ENCODE results near the gene CISD1. TPM values are rescaled to one million over a fixed set of nuclear protein-coding genes. Genes with fewer than 3 reads are reported as not detected.

Gene CISD1
- total and polyA plus RNA-seq, 8 donors = 1.2 to 93.6 (median 14.7) TPM

DNA sequence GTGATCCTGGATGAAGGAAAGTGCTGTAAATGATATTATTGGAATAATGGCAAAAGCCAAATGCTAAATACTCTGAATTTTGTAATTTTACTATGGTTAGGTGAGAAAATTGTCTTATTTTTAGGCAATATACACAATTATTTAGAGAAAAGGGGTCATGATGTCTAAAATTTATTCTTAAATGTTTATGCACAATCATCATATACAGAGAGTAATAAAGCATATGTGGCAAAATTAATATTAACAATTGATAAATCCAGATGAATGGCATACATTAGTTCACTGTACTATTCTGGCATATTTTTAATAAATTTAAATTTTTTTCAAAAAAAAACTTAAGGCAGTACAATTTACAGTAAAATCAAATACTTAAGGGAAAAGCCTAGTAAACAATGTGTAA, 8.6 kb upstream of the CISD1 start:
- H3K27me3 ChIP-seq = no peaks in the 10 kb centered on the region
- intact Hi-C loops (cut with DNase I; ENCODE audit: low total_unique reads) = no loop called here
- no peaks in the 10 kb centered on the region for H3K9me3 ChIP-seq
- H3K4me1 ChIP-seq = peaks cover 0 to 24% (median 7%) of the 10 kb centered on the region in 4 donors
- H3K4me3 ChIP-seq = no peak overlapping the region
- H3K36me3 ChIP-seq = no peaks in the 10 kb centered on the region
- TF ChIP-seq, protein P1, sequence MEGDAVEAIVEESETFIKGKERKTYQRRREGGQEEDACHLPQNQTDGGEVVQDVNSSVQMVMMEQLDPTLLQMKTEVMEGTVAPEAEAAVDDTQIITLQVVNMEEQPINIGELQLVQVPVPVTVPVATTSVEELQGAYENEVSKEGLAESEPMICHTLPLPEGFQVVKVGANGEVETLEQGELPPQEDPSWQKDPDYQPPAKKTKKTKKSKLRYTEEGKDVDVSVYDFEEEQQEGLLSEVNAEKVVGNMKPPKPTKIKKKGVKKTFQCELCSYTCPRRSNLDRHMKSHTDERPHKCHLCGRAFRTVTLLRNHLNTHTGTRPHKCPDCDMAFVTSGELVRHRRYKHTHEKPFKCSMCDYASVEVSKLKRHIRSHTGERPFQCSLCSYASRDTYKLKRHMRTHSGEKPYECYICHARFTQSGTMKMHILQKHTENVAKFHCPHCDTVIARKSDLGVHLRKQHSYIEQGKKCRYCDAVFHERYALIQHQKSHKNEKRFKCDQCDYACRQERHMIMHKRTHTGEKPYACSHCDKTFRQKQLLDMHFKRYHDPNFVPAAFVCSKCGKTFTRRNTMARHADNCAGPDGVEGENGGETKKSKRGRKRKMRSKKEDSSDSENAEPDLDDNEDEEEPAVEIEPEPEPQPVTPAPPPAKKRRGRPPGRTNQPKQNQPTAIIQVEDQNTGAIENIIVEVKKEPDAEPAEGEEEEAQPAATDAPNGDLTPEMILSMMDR (IDR thresholded peaks at IDR 0.05) = no peak
- TF ChIP-seq POLR2A (IDR thresholded peaks at IDR 0.05) (no peak), EP300 (IDR thresholded peaks at IDR 0.05) (no peak), POLR2AphosphoS5 (IDR thresholded peaks at IDR 0.05) (no peak)
- H3K27ac ChIP-seq = no peak overlapping the region
- no peak for DNase-seq

GRCh38 chr10:58262766-58263165, 6.2 kb upstream of the CISD1 start:
- Histone ChIP-seq H3K9me3 (no peaks in the 10 kb centered on the region), H3K4me1 (peaks cover 6 to 28% (median 17%) of the 10 kb centered on the region in 4 donors), H3K27ac (no peak overlapping the region), H3K4me3 (no peak overlapping the region), H3K36me3 (no peaks in the 10 kb centered on the region), H3K27me3 (no peaks in the 10 kb centered on the region)
- TF ChIP-seq POLR2AphosphoS5 (IDR thresholded peaks at IDR 0.05) (no peak), POLR2A (IDR thresholded peaks at IDR 0.05) (no peak), EP300 (IDR thresholded peaks at IDR 0.05) (no peak)
- TF ChIP-seq, protein P1 (IDR thresholded peaks at IDR 0.05) = no peak
- intact Hi-C loops (cut with DNase I; ENCODE audit: low total_unique reads) = no loop called here
- no peak for DNase-seq

DNA sequence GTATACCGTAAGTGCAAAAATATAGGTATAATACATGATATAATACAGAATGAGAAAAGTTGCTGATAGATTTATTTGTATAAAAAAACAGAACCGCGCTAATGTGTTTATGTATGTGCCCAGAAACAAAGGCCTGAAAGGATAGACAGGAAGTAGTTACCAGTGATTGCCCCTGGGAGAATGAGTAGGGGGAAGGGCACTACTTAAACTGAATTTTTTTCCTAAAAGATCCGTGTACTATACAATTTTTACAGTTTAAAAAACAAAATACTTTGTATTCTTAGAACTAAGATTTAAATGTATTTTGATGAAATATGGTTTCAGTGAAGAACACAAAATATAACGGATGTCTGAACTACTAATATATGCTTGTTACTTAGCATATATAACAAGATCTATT, 4.2 kb upstream of the CISD1 start:
- peak in 1 of 2 donors; percentile 41 for DNase-seq
- no peaks in the 10 kb centered on the region for H3K27me3 ChIP-seq
- peaks cover 6 to 30% (median 21%) of the 10 kb centered on the region in 4 donors for H3K4me1 ChIP-seq
- peak overlapping the region in 1 of 5 donors; percentile 100 for H3K27ac ChIP-seq
- no peaks in the 10 kb centered on the region for H3K9me3 ChIP-seq
- no peak overlapping the region for H3K4me3 ChIP-seq
- TF ChIP-seq, protein P1 (IDR thresholded peaks at IDR 0.05) = no peak
- TF ChIP-seq POLR2A (IDR thresholded peaks at IDR 0.05) (no peak), EP300 (IDR thresholded peaks at IDR 0.05) (no peak), POLR2AphosphoS5 (IDR thresholded peaks at IDR 0.05) (no peak)
- no peaks in the 10 kb centered on the region for H3K36me3 ChIP-seq
- WGBS, 5 donors = 30 to 58% (median 40%) methylated on average over 5 of the region's 5 CpGs
- intact Hi-C loops (cut with DNase I; ENCODE audit: low total_unique reads) = no loop called here

- 6 to 32% (median 14%) methylated on average over 1 of the region's 1 CpG for WGBS, 5 donors
- H3K27ac ChIP-seq = peak overlapping the region in 3 of 5 donors; percentile 98 to 100 (median 99)
- H3K36me3 ChIP-seq = no peaks in the 10 kb centered on the region
- no peak for TF ChIP-seq POLR2A (IDR thresholded peaks at IDR 0.05)
- TF ChIP-seq, protein P1 (IDR thresholded peaks at IDR 0.05) = no peak
- TF ChIP-seq POLR2AphosphoS5 (IDR thresholded peaks at IDR 0.05) = no peak
- TF ChIP-seq EP300 (IDR thresholded peaks at IDR 0.05) = no peak
- peaks cover 6 to 35% (median 25%) of the 10 kb centered on the region in 4 donors for H3K4me1 ChIP-seq
- no peak for DNase-seq
- peak overlapping the region in 2 of 4 donors; percentile 75 to 78 for H3K4me3 ChIP-seq
- H3K9me3 ChIP-seq = no peaks in the 10 kb centered on the region
- intact Hi-C loops (cut with DNase I; ENCODE audit: low total_unique reads) = no loop called here
- no peaks in the 10 kb centered on the region for H3K27me3 ChIP-seq
Observed at GRCh38 chr10:58265249-58265648, 3.7 kb upstream of the CISD1 start.
